NCI-H1417 (cell line): ENCODE measurements around the gene KCNJ10.
"Not testable (repeated sequence)": the region's sequence is repeated elsewhere in the genome, so short reads cannot be mapped to it uniquely, and the experiment has no call there.

Source experiments
- DNase-seq, 3 experiments: peaks; one replicate each; lab custom pipeline; 2025; lab: John Stamatoyannopoulos, UW

Gene KCNJ10

GRCh38 chr1:160069460-160070231 lies at the start of gene KCNJ10:
Gene KCNJ10, minus strand, starts transcription at chr1:160070160. Its CDS starts 27,628 bp downstream, at chr1:160042532.
- peak in 1 of 3 experiments; percentile 29 for DNase-seq

- DNase-seq = no peak
Measured at GRCh38 chr1:160118928-160119327, 49.0 kb upstream of the KCNJ10 start.

GRCh38 chr1:160117709-160118183 lies 47.8 kb upstream of the KCNJ10 start:
- DNase-seq = no peak

- DNase-seq = no peak
Measured at GRCh38 chr1:160117300-160117699, 47.3 kb upstream of the KCNJ10 start.

- DNase-seq = no peak
Measured at GRCh38 chr1:160116283-160117147, 46.6 kb upstream of the KCNJ10 start.

GRCh38 chr1:160115545-160116282 lies 45.8 kb upstream of the KCNJ10 start, which contains the start of gene ATP1A2:
Gene ATP1A2, plus strand, starts transcription at chr1:160115759. Its CDS starts 103 bp downstream, at chr1:160115862.
- no peak for DNase-seq

- DNase-seq = no peak
Measured at GRCh38 chr1:160114085-160114484, 44.1 kb upstream of the KCNJ10 start.

- DNase-seq = no peak
Measured at GRCh38 chr1:160113407-160113806, 43.4 kb upstream of the KCNJ10 start.

- no peak for DNase-seq
Measured at GRCh38 chr1:160112357-160112756, 42.4 kb upstream of the KCNJ10 start.

GRCh38 chr1:160111462-160111861 lies 41.5 kb upstream of the KCNJ10 start:
- DNase-seq = not testable (repeated sequence)

GRCh38 chr1:160109686-160110085 lies 39.7 kb upstream of the KCNJ10 start:
- no peak for DNase-seq

GRCh38 chr1:160108888-160109662 lies 39.1 kb upstream of the KCNJ10 start:
- peak in 2 of 3 experiments; percentile 4 to 12 for DNase-seq

- no peak for DNase-seq
Measured at GRCh38 chr1:160107512-160107911, 37.6 kb upstream of the KCNJ10 start.

- DNase-seq = no peak
Measured at GRCh38 chr1:160105155-160105554, 35.2 kb upstream of the KCNJ10 start.

- no peak for DNase-seq
Measured at GRCh38 chr1:160104486-160104885, 34.5 kb upstream of the KCNJ10 start.

- DNase-seq = no peak
Measured at GRCh38 chr1:160103658-160104408, 33.9 kb upstream of the KCNJ10 start.

GRCh38 chr1:160101717-160102522 lies 32.0 kb upstream of the KCNJ10 start:
- no peak for DNase-seq

GRCh38 chr1:160101037-160101716 lies 31.2 kb upstream of the KCNJ10 start:
- peak; percentile 71 to 87 (median 86) for DNase-seq
